Upper lobe of left lung (tissue), 4 donors: ENCODE results near the gene XRRA1.

Experiments used
- EP300 ChIP-seq, 4 donors: sonication (generic); formaldehyde crosslinking; IDR thresholded peaks; one replicate each; pipeline ENCODE4 v1.5.1; 2017; ENCODE audit warnings: antibody characterized with exemption in 4 of 4, control low read depth in 2 of 4
- POLR2A ChIP-seq, 4 donors: fragments of 450-650 bp; IDR thresholded peaks; one replicate each; pipeline ENCODE4 v1.5.1; 2016 to 2017; ENCODE audit warnings: antibody characterized with exemption in 4 of 4, mild to moderate bottlenecking in 2 of 4
- POLR2AphosphoS5 ChIP-seq, 2 donors: sonication (generic); formaldehyde crosslinking; IDR thresholded peaks; one replicate each; pipeline ENCODE4 v1.5.1; 2017; ENCODE audit warnings: antibody characterized with exemption in 2 of 2
- TF ChIP-seq, protein P1 (sequence below), 6 experiments: fragments of 450-650 bp in 4 of 6; fragments of 200-600 bp in 2 of 6; sonication (generic) in 2 of 6; IDR thresholded peaks; one replicate each; pipeline ENCODE4 v1.5.1; 2016 to 2019; ENCODE audit warnings: antibody characterized with exemption in 6 of 6

DNA sequence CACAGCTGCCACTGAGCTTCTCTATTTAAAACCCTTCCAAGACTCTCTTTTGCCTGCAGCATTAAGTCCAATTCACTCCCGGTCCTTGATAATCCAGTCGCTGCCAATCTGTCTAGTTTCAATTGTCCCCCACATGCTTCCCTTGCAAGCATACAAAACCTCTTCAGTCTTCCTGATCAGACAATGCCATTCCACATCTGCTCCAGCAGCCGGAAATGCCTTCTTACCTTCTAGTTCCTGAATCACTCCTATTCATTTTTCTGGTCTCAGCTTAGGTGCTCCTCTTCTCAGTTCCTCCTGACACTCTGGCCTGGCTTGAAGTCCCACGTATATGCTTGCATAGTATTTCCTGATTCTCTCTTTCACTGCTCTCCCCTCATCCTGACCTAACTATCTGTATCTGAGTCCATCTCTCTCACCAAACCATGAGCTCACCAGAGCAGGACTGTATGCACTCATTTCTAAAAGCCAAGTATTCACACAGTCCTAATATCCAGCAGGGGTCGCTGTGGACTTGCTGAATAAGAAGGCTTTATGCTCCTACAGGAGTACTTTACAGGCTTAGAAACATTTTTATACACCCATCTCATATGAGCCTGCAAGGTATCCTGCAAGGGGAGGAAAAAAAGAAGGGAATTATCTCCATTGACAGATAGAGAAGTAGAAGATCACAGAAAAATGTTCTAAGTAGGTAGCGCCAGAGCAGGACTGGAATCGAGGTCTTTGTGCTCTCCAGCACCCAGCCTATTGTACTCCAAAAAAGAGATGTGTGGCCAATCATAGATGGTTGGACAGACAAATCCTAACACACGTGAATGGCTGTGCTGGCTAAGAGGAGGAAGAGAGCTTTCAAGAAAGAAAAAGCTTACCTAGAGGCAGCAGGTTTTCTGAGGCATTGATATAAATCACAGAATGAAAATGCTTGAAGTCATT, 19.2 kb downstream of the XRRA1 start:
- TF ChIP-seq, protein P1, sequence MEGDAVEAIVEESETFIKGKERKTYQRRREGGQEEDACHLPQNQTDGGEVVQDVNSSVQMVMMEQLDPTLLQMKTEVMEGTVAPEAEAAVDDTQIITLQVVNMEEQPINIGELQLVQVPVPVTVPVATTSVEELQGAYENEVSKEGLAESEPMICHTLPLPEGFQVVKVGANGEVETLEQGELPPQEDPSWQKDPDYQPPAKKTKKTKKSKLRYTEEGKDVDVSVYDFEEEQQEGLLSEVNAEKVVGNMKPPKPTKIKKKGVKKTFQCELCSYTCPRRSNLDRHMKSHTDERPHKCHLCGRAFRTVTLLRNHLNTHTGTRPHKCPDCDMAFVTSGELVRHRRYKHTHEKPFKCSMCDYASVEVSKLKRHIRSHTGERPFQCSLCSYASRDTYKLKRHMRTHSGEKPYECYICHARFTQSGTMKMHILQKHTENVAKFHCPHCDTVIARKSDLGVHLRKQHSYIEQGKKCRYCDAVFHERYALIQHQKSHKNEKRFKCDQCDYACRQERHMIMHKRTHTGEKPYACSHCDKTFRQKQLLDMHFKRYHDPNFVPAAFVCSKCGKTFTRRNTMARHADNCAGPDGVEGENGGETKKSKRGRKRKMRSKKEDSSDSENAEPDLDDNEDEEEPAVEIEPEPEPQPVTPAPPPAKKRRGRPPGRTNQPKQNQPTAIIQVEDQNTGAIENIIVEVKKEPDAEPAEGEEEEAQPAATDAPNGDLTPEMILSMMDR (IDR thresholded peaks at IDR 0.05), result peak; percentile 56 to 80 (median 78)
- TF ChIP-seq POLR2A (IDR thresholded peaks at IDR 0.05), result no peak
- no peak for TF ChIP-seq EP300 (IDR thresholded peaks at IDR 0.05)
- TF ChIP-seq POLR2AphosphoS5 (IDR thresholded peaks at IDR 0.05), result no peak
